GM18907 (cell line): ENCODE data around the gene KIF26B.

Experiments used
- ATAC-seq: cut with Tn5 transposase; IDR thresholded peaks from one replicate; pipeline ENCODE4 v1.9.1; 2021; ENCODE audit warnings: mild to moderate bottlenecking, moderate library complexity; ENCODE audit not compliant: unreplicated experiment

KIF26B gene

GRCh38 chr1:245448975-245449431 is 294.2 kb downstream of the KIF26B start:
- ATAC-seq = no peak

DNA sequence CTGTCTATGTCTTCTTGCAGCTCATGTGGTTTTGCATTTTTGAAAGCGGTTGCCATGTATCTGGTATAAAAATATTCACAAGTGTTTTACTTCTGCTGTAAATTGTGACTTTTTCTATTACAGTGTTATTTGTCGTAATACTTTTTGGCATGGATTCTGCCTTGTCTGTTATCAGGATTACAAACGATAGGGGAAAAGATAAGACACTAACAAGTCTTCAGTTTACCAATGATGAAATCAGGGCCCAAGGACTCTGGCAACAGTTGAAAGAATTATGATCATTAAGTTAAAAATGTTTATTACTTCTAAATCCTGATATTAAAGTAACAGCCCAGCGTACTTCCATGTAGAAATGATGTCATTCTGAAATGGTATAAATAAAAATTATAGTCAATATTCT is 298.8 kb downstream of the KIF26B start:
- ATAC-seq = no peak

DNA sequence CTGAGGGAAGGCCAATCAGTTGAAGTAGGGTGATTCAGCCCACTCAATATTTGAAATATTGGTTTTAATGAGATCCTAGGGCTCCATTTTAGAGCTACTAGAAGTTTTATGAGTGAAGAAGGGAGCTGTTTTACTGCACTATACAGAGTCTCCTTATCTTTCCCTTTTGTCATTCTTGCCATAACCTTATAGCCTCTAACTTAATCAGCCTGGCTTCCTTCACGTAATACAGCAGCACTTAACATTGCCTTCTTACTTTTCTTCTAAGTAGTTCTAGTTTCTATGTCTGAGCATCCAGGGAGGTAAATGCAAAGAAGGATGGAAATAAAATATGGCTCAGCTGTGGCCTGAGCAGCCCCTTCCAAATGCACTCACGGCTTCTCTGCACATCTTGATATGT is 299.3 kb downstream of the KIF26B start:
- no peak for ATAC-seq

DNA sequence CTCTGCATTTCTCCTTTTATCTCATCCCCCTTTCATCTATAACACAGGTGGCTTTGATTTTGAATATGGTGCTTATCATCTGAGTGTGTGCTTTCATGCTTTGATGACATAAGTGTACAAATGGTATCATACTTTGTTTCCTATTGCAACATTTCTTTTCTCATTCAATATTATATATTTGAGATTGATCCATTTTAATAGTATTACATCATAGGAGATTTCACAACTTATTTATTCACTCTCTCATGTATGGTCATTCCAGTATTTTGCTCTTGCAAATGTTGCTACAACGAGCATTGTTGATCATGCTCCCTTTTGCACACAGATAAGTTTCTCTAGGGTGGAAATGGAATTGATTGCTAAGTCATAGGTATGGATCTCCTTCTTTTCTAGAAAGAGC is 302.8 kb downstream of the KIF26B start:
- ATAC-seq = no peak

DNA sequence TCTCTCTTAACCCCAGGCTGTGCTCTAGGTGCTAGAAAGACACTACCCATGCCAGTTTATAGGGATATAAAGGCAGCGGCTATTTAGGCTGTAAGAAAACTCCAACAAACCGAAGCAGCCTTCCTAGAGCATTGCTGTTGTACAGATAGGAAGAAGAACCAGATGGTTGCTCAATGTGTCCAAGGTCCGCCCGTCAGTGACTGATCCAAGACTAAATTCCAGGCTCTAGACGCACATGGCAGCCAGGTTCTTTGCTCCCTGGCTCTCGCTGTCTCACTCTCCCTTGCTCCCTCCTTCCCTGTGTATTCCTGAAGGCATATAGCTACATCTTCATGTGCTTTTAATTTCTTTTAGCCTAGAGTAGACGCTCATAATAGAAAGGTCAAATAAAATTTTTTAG is 303.4 kb downstream of the KIF26B start:
- ATAC-seq = no peak

DNA sequence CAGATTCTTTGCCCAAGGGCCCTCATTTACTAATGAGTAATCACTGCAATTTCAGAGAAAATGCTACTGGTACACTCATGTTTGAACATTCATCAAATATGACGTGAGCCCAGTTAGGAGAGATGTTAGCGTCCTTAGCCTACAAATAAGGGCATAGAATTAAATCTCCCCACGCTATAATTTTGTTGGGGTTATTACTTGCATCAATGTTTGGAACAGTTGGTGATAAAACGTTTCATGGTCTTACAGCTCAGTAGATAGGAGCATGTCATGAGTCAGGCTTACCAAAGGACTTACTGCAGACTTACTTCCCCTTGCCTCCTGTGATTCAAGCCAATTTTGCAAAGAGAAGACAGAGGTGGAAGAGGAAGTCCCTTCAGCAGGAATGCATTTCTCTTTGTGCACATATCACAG is 304.0 kb downstream of the KIF26B start:
- ATAC-seq = no peak

- no peak for ATAC-seq
These were observed 304.8 kb downstream of the KIF26B start for GRCh38 chr1:245459621-245460020.

DNA sequence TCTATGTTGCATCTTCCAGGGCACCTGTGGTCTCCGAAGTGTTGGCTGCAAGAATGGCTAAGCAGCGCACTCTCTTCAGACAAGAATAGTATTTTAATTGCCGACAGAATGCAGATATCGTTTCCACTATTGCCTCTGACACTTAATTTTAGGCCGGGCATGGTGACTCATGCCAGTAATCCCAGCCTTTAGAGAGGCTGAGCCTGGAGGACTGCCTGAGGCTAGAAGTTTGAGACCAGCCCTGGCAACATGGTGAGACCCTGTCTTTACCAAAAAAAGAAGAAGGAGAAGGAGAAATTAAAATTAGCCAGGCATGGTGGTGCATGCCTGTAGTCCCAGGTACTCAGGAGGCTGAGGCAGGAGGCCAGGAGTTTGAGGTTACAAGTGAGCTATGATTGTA is 306.9 kb downstream of the KIF26B start:
- ATAC-seq = no peak

DNA sequence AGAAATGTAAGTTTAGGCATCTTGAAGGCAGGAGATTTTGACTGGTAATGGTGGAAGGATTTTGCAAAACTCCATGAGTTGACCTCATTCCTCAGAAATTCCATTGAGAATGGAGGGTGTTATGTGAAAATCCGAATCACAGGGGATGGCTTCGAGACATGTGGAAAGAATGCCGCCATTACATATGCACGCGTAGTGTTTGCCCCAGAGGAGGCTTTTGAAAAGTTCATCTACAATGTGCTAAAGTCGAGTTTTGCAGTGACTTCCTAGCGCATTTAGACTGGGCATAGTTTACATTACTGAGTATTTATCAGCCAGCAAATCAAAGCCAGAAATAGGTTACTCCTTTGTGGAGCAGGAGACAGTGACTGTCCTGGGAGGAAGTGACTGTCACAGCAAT is 307.4 kb downstream of the KIF26B start:
- ATAC-seq = no peak

DNA sequence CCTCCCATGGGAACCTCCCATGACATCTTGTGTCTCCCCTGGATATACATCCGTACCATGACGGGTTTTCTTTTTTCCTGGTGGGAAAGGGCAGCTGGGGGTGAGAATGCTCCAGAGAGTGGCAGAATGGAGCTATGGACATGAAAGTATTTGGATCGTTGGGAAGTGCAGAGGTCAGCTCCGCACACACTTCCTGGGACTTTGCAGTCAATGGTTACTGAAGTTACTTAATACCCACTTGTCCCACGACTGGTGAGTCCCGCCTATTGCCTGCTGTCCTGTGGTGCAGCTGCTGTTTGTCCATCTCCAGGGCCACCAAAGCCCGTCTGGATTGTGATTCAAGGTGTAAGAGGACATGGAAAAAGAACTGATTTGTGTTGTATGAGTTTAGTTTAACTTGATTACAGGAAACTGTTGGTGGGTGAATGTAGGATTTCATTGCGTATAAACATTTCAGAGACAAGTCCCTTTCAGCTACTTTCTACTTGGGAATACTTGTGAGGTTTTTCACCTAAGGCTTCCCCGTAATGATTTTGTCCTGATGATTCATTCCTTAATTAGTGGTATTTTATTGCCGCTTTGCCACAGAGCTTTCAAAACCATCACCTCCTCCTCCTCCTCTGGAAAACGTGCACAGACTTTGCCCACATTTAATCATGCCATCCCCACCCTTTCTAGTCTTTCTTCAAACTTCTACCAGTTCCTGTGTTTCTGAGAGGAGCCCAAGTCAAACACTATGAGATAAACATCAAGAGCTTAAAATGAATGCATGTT is 308.8 kb downstream of the KIF26B start:
- ATAC-seq = no peak

DNA sequence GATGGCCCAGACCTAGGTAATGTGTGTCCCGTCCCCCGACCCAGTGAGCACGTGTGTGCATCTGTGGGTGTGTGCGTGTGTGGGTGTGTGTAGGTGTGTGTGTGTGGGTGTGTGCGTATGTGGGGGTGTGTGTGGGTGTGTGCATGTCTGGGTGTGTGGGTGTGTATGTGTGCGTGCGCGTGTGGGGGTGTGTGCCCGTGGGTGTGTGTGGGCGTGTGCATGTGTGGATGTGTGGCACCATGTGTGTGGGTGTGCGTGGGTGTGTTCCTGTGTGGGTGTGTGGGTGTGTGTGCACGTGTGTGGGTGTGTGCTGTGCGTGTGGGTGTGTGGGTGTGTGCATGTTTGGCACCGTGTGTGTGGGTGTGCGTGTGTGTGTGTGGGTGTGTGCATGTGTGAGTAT is 309.5 kb downstream of the KIF26B start:
- no peak for ATAC-seq

GRCh38 chr1:245465666-245466065 is 310.9 kb downstream of the KIF26B start:
- no peak for ATAC-seq

DNA sequence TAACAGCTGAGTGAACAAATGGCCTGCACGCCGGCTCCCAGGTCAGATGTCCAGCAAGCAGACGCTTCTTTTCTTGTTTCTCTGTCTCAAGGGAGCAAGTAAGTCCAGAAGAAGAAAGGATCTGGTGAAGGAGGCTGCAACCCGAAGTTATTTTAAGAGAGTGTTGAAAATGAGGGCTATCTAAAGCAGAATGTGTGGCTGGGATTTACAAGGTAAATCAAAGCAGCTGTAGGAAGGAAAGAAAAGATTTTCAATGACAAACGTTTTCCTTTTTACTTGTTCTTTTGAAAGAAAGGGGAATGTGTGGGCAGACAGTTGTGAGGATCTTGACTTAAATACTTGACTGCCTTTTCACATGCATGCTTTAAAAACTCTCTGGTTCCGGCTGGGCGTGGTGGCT is 311.5 kb downstream of the KIF26B start:
- ATAC-seq = no peak

GRCh38 chr1:245467804-245468203 is 313.0 kb downstream of the KIF26B start:
- no peak for ATAC-seq

DNA sequence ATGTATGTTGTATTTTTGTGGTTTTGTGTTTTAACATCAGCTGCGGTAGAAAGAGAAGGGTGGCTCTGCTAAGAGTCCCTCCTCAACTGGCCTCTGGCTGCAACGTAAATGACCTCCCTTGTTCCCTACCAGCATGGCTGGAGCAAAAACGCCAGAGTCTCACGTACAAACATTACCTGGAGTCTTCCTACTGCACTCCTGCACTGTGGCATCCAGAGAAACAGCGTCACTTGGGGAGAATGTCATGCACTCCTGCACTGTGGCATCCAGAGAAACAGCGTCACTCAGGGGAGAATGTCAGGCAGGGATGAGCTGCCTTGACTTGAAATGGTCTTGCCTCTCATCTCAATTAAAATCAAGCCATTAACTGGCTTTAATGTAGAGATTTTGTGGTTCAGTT is 314.2 kb downstream of the KIF26B start:
- ATAC-seq = no peak

DNA sequence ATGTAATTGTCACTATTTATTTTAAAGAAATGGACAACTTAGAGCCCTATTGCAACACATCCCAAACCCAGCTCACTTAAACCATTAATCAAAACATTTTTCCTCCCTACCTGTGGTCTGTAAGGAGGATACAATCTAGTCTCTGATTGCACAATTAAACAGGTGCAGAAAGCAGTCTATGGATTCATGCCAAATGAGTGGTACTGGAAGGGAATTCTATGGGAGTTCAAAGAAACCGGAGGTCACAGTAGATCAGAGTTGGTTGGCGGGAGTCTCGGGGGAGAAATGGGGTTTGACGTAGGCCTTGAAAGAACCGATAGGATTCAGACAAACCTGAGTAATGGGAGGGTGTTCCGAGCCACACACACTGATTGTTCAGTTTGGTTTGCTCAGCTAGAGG is 314.9 kb downstream of the KIF26B start:
- no peak for ATAC-seq

DNA sequence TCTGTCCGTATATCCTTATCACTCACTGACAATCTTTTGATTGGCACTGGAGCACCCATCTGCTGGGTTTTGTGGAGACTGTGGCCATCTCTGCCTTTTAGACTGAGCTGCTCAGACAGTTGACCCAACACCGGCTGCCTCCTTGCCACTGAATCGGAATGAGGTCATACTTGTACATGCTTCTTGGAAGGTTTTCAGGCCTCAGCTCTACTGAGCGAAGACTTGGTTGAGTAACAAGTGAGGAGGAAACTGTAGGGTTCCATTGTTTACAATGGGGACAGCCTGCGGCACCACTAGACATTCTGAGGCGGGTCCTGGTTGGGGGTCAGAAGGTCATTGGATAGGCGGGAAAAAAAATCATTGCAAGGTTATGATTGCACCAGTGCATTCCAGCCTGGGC is 320.3 kb downstream of the KIF26B start:
- ATAC-seq = no peak

DNA sequence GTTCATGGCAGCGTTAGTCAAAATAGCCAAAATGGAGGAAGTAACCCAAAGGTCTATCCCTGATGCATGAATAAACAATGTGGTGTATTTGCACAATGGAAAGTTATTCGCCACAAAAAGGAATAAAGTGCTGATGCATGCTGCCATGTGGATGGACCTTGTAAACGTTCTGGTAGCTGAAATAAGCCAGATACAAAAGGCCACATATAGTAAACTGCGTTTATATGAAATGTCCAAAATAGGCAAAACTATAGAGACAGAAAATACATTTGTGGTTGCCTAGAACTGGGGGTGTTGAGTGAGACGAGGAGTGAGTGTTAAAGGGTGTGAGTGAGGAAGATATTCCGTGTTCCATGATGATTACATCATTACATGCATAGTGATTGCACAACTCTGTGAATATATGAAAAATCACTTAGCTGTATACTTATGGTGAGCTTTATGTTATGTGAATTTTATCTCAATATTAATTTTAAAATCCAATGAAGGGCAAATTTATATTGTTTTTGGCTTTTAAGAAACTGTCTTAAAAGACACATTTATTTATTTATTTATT is 321.3 kb downstream of the KIF26B start:
- ATAC-seq = no peak

DNA sequence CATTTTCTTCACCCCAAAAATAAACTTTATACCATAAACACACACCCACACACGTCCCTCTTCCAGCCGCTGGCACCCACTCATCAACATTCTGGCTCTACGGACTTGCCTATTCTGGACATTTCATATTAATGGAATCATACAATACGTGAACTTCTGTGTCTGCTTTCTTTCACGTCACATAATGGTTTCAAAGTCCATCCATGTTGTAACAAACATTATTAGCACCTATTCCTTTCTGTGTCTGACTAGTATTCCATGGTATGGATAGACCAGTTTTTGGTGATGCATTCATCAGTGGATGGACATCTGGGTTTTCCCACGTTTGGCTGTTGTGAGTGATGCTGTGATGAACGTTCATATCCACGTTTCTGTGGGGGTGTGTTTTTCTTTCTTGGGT is 323.2 kb downstream of the KIF26B start:
- ATAC-seq = no peak

DNA sequence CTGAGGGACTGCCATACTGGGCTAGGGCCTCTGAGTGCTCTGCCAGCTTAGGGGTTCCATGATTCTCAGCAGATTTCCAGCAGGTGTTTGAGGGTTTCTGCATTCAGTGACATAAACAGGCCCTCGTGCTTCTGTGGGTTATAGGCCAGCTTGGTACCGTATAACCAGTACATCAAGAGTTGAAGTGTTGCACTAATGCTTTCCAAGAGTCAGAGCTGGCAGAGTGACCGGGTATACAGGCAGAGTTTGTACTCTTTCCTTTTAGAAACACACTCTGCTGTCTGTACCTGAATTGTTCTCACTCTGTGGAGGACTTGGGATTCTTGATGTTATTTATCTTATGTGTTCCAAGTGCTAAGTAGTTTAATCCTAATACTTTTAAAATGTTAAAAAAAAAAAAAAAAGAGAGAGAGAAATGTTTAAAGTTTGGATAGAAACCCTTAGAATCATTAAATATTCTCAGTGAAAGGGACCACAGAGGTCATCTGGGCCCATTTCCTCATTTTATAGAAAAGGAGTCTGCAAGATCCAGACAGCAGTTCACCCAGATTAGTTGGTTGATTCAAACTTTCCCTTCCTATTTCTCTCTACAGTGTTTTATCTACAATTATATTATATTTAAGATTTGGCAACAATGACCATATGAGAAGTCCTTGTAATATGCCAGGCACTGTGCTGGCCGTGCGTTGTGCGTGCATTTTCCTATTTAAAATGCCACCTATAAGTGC is 325.8 kb downstream of the KIF26B start:
- no peak for ATAC-seq

GRCh38 chr1:245481261-245481660 is 326.5 kb downstream of the KIF26B start:
- ATAC-seq = no peak

- no peak for ATAC-seq
These were observed 328.5 kb downstream of the KIF26B start for GRCh38 chr1:245483247-245483646.
